HepG2 (cell line): ENCODE measurements around the gene SLC4A7. TPM values are rescaled to one million over a fixed set of nuclear protein-coding genes. Genes with fewer than 3 reads are reported as not detected.

Experiments used
- ADNP ChIP-seq: sonication (generic); formaldehyde crosslinking; IDR thresholded peaks from 2 replicates; pipeline ENCODE4 v1.4.0; 2020; ENCODE audit warnings: missing genetic modification reagents
- CBX2 ChIP-seq, 2 experiments: fragments of 200-600 bp in 1 of 2; sonication (generic); formaldehyde crosslinking in 1 of 2; IDR thresholded peaks; 2 replicates each; pipeline versions ENCODE4 v1.7.0 to v1.8.1; 2018 to 2022; ENCODE audit warnings: low read depth in 2 of 2, low read length in 1 of 2, mild to moderate bottlenecking in 1 of 2, missing genetic modification reagents in 1 of 2
- EEA1 ChIP-seq: sonication (generic); formaldehyde crosslinking; IDR thresholded peaks from 2 replicates; pipeline ENCODE4 v1.5.1; 2020; ENCODE audit warnings: mild to moderate bottlenecking, missing genetic modification reagents, borderline replicate concordance
- ETV6 ChIP-seq: sonication (generic); formaldehyde crosslinking; conservative IDR thresholded peaks from 2 replicates; pipeline ENCODE4 v1.4.0; 2020; ENCODE audit warnings: missing genetic modification reagents
- HNRNPL ChIP-seq: fragments of 200-400 bp; formaldehyde crosslinking; IDR thresholded peaks from 2 replicates; pipeline ENCODE4 v1.6.1; 2017; ENCODE audit warnings: mild to moderate bottlenecking, low read depth, low read length
- REL ChIP-seq: sonication (generic); formaldehyde crosslinking; conservative IDR thresholded peaks from 2 replicates; pipeline ENCODE4 v1.8.0; 2022; ENCODE audit warnings: mild to moderate bottlenecking, missing genetic modification reagents, moderate library complexity
- SIX4 ChIP-seq: sonication (generic); formaldehyde crosslinking; IDR thresholded peaks from 2 replicates; pipeline ENCODE4 v1.4.0; 2020; ENCODE audit warnings: missing genetic modification reagents
- SMAD1 ChIP-seq: sonication (generic); formaldehyde crosslinking; IDR thresholded peaks from 2 replicates; pipeline ENCODE4 v1.4.0; 2020; ENCODE audit warnings: missing genetic modification reagents, low read depth, mild to moderate bottlenecking, borderline replicate concordance
- THYN1 ChIP-seq: sonication (generic); formaldehyde crosslinking; IDR thresholded peaks from 2 replicates; pipeline ENCODE4 v1.8.1; 2023; ENCODE audit warnings: low read depth, mild to moderate bottlenecking, moderate library complexity, missing genetic modification reagents, borderline replicate concordance
- ZBTB42 ChIP-seq: sonication (generic); formaldehyde crosslinking; IDR thresholded peaks from 2 replicates; pipeline ENCODE4 v1.5.0; 2020; ENCODE audit warnings: mild to moderate bottlenecking, missing genetic modification reagents
- ZNF468 ChIP-seq: sonication (generic); formaldehyde crosslinking; IDR thresholded peaks from 2 replicates; pipeline ENCODE4 v1.8.0; 2022; ENCODE audit warnings: mild to moderate bottlenecking, moderate library complexity, missing genetic modification reagents
- ZNF75D ChIP-seq: sonication (generic); formaldehyde crosslinking; IDR thresholded peaks from 2 replicates; pipeline ENCODE4 v1.8.1; 2023; ENCODE audit warnings: missing genetic modification reagents, mild to moderate bottlenecking, borderline replicate concordance
- ZNF816 ChIP-seq: sonication (generic); formaldehyde crosslinking; IDR thresholded peaks from 2 replicates; pipeline ENCODE4 v1.8.0; 2022; ENCODE audit warnings: missing genetic modification reagents, mild to moderate bottlenecking, borderline replicate concordance
- ZSCAN25 ChIP-seq: sonication (generic); formaldehyde crosslinking; IDR thresholded peaks from 2 replicates; pipeline ENCODE4 v1.8.0; 2022; ENCODE audit warnings: mild to moderate bottlenecking, missing genetic modification reagents
- polyA plus RNA-seq, 8 experiments: library from polyadenylated mRNA; depleted of rRNA in 3 of 8; stranded (reverse) in 7 of 8; unstranded in 1 of 8; fragments of >200 nt; fragmentation: Illumina TruSeq in 4 of 8; extraction: Trizol in 4 of 8; gene quantifications; 2 replicates each; pipeline versions ENCODE4 v1.2.1 to v1.2.3, GENCODE V29; 2011 to 2016; ENCODE audit warnings: low read depth in 4 of 8, missing spikeins in 1 of 8, mixed read lengths in 1 of 8; ENCODE audit not compliant: insufficient read depth in 1 of 8
- total RNA-seq, 5 experiments: library from RNA; depleted of rRNA; stranded (reverse); fragments of >200 nt; fragmentation: Illumina TruSeq; extraction: Trizol; gene quantifications; 2 replicates each; pipeline ENCODE4 v1.2.3, GENCODE V29; 2016; ENCODE audit warnings: low read depth in 1 of 5
- TF ChIP-seq, protein P1 (sequence below): sonication (generic); formaldehyde crosslinking; IDR thresholded peaks from 2 replicates; pipeline ENCODE4 v1.4.0; 2020; ENCODE audit warnings: missing genetic modification reagents
- TF ChIP-seq, protein P2 (sequence below): sonication (generic); formaldehyde crosslinking; IDR thresholded peaks from 2 replicates; pipeline ENCODE4 v1.4.0; 2020; ENCODE audit warnings: missing genetic modification reagents, mild to moderate bottlenecking, borderline replicate concordance
- TF ChIP-seq, protein P3 (sequence below): sonication (generic); formaldehyde crosslinking; IDR thresholded peaks from 2 replicates; pipeline ENCODE4 v1.5.0; 2020; ENCODE audit warnings: mild to moderate bottlenecking, missing genetic modification reagents
- TF ChIP-seq, protein P4 (sequence below): sonication (generic); formaldehyde crosslinking; IDR thresholded peaks from 2 replicates; pipeline ENCODE4 v1.8.1; 2023; ENCODE audit warnings: missing genetic modification reagents, inconsistent platforms, borderline replicate concordance
- TF ChIP-seq, protein P5 (sequence below): sonication (generic); formaldehyde crosslinking; IDR thresholded peaks from 2 replicates; pipeline ENCODE4 v1.4.0; 2020; ENCODE audit warnings: mild to moderate bottlenecking, missing genetic modification reagents
- TF ChIP-seq, protein P6 (sequence below): sonication (generic); formaldehyde crosslinking; IDR thresholded peaks from 2 replicates; pipeline ENCODE4 v1.4.0; 2020; ENCODE audit warnings: low read depth, mild to moderate bottlenecking, missing genetic modification reagents

SLC4A7 gene
- total and polyA plus RNA-seq, 2 of the 13 experiments (the other 11 are each of a cell fraction or from before 2014, with no cell fraction given): 16.4 to 43.8 TPM

DNA sequence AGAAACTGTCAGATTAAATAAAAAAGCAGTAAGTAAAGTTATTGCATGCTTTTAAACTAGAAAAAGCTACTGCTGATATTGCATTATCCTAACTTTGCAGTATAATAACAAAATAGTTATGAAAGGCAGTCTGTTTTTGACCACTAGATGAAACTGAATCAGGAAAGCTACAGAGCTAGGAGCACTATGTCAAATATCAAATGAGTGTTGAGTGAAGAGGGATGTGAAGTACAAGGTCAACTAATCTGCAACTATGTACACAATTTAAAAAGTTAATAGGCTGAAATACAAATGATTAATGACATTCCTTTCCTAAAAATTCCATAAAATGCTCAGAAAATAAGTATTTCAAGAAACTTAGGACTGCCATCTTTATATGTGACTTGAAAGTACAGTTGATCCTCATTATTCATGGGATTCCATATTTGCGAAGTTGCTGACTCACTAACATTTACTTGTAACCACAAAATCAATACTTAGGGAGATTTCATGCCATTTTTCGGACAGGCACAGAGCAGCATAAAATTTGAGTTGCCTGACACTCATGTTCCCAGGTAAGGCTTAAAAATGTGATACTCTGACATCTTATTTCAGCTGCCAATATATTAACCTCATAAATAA lies 34.5 kb downstream of the SLC4A7 start (continued):
- TF ChIP-seq, protein P1, sequence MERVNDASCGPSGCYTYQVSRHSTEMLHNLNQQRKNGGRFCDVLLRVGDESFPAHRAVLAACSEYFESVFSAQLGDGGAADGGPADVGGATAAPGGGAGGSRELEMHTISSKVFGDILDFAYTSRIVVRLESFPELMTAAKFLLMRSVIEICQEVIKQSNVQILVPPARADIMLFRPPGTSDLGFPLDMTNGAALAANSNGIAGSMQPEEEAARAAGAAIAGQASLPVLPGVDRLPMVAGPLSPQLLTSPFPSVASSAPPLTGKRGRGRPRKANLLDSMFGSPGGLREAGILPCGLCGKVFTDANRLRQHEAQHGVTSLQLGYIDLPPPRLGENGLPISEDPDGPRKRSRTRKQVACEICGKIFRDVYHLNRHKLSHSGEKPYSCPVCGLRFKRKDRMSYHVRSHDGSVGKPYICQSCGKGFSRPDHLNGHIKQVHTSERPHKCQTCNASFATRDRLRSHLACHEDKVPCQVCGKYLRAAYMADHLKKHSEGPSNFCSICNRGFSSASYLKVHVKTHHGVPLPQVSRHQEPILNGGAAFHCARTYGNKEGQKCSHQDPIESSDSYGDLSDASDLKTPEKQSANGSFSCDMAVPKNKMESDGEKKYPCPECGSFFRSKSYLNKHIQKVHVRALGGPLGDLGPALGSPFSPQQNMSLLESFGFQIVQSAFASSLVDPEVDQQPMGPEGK: no peak
- TF ChIP-seq ZSCAN25 (no peak), ZNF816 (CRISPR knock-in tag) (no peak), ZBTB42 (CRISPR knock-in tag) (no peak), SMAD1 (CRISPR knock-in tag) (no peak), EEA1 (CRISPR knock-in tag) (no peak), ZNF468 (CRISPR knock-in tag) (no peak), ZNF75D (CRISPR knock-in tag) (no peak), THYN1 (CRISPR knock-in tag) (no peak), CBX2 (IDR thresholded peaks at IDR 0.05; ENCODE audit: low read depth, low read length) (no peak), CBX2 (CRISPR knock-in tag; IDR thresholded peaks at IDR 0.05; ENCODE audit: low read depth) (no peak), REL (CRISPR knock-in tag) (no peak), ADNP (CRISPR knock-in tag) (no peak), ETV6 (CRISPR knock-in tag) (no peak), SIX4 (CRISPR knock-in tag) (no peak), HNRNPL (no peak)
- TF ChIP-seq, protein P2, sequence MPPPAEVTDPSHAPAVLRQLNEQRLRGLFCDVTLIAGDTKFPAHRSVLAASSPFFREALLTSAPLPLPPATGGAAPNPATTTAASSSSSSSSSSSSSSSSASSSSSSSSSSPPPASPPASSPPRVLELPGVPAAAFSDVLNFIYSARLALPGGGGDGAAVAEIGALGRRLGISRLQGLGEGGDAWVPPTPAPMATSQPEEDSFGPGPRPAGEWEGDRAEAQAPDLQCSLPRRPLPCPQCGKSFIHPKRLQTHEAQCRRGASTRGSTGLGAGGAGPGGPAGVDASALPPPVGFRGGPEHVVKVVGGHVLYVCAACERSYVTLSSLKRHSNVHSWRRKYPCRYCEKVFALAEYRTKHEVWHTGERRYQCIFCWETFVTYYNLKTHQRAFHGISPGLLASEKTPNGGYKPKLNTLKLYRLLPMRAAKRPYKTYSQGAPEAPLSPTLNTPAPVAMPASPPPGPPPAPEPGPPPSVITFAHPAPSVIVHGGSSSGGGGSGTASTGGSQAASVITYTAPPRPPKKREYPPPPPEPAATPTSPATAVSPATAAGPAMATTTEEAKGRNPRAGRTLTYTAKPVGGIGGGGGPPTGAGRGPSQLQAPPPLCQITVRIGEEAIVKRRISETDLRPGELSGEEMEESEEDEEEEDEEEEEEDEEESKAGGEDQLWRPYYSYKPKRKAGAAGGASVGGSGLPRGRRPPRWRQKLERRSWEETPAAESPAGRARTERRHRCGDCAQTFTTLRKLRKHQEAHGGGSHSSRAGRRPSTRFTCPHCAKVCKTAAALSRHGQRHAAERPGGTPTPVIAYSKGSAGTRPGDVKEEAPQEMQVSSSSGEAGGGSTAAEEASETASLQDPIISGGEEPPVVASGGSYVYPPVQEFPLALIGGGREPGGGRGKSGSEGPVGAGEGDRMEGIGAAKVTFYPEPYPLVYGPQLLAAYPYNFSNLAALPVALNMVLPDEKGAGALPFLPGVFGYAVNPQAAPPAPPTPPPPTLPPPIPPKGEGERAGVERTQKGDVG (CRISPR knock-in tag): no peak
- TF ChIP-seq, protein P3, sequence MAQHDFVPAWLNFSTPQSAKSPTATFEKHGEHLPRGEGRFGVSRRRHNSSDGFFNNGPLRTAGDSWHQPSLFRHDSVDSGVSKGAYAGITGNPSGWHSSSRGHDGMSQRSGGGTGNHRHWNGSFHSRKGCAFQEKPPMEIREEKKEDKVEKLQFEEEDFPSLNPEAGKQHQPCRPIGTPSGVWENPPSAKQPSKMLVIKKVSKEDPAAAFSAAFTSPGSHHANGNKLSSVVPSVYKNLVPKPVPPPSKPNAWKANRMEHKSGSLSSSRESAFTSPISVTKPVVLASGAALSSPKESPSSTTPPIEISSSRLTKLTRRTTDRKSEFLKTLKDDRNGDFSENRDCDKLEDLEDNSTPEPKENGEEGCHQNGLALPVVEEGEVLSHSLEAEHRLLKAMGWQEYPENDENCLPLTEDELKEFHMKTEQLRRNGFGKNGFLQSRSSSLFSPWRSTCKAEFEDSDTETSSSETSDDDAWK: no peak
- TF ChIP-seq, protein P4, sequence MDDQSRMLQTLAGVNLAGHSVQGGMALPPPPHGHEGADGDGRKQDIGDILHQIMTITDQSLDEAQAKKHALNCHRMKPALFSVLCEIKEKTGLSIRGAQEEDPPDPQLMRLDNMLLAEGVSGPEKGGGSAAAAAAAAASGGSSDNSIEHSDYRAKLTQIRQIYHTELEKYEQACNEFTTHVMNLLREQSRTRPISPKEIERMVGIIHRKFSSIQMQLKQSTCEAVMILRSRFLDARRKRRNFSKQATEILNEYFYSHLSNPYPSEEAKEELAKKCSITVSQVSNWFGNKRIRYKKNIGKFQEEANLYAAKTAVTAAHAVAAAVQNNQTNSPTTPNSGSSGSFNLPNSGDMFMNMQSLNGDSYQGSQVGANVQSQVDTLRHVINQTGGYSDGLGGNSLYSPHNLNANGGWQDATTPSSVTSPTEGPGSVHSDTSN (CRISPR knock-in tag): no peak
- TF ChIP-seq, protein P5, sequence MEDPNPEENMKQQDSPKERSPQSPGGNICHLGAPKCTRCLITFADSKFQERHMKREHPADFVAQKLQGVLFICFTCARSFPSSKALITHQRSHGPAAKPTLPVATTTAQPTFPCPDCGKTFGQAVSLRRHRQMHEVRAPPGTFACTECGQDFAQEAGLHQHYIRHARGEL: no peak
- TF ChIP-seq, protein P6, sequence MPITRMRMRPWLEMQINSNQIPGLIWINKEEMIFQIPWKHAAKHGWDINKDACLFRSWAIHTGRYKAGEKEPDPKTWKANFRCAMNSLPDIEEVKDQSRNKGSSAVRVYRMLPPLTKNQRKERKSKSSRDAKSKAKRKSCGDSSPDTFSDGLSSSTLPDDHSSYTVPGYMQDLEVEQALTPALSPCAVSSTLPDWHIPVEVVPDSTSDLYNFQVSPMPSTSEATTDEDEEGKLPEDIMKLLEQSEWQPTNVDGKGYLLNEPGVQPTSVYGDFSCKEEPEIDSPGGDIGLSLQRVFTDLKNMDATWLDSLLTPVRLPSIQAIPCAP (CRISPR knock-in tag): no peak
